ENCODE measurements around the gene XYLT1. TPM values are rescaled to one million over a fixed set of nuclear protein-coding genes. Genes with fewer than 3 reads are reported as not detected.

XYLT1 gene
- total RNA-seq, 2 experiments from 2014 or later: 53.6 to 56.7 TPM

GRCh38 chr16:17391715-17392114, 79.0 kb downstream of the XYLT1 start:
- peaks cover 19% of the 10 kb centered on the region for H3K4me1 Mint-ChIP-seq
- H3K4me3 Mint-ChIP-seq: no peak overlapping the region
- H3K27me3 Mint-ChIP-seq: no peaks in the 10 kb centered on the region
- peaks cover 6% of the 10 kb centered on the region for H3K9me3 Mint-ChIP-seq
- H3K27ac Mint-ChIP-seq: no peak overlapping the region
- H3K36me3 Mint-ChIP-seq: peaks cover 47% of the 10 kb centered on the region
- POLR2A ChIA-PET: no interaction called here
- ATAC-seq (ENCODE audit: low read depth) (no peak), DNase-seq (no peak)

GRCh38 chr16:17389384-17389783, 81.4 kb downstream of the XYLT1 start:
- no peak for ATAC-seq (ENCODE audit: low read depth)
- Mint-ChIP-seq H3K4me1 (peaks cover 28% of the 10 kb centered on the region), H3K36me3 (peaks cover 46% of the 10 kb centered on the region)

GRCh38 chr16:17387256-17387655, 83.5 kb downstream of the XYLT1 start:
- Mint-ChIP-seq H3K36me3 (peaks cover 37% of the 10 kb centered on the region), H3K4me3 (no peak overlapping the region), H3K9me3 (no peaks in the 10 kb centered on the region), H3K27ac (no peak overlapping the region), H3K4me1 (peaks cover 30% of the 10 kb centered on the region), H3K27me3 (no peaks in the 10 kb centered on the region)
- POLR2A ChIA-PET: interaction anchor here (0.5 kb wide), 1 partner anchor 78 kb away, joined by 5 read pairs; no protein-coding TSS in a partner anchor
- ATAC-seq (ENCODE audit: low read depth) (no peak), DNase-seq (no peak)

More at GRCh38 chr16:17389384-17389783, 81.4 kb downstream of the XYLT1 start:
- DNase-seq: no peak
- H3K9me3 Mint-ChIP-seq: peaks cover 5% of the 10 kb centered on the region
- no peaks in the 10 kb centered on the region for H3K27me3 Mint-ChIP-seq
- H3K4me3 Mint-ChIP-seq: no peak overlapping the region
- no peak overlapping the region for H3K27ac Mint-ChIP-seq
- POLR2A ChIA-PET: no interaction called here

GRCh38 chr16:17386229-17386628, 84.5 kb downstream of the XYLT1 start:
- ATAC-seq (ENCODE audit: low read depth): no peak
- H3K4me1 Mint-ChIP-seq: peaks cover 28% of the 10 kb centered on the region
- POLR2A ChIA-PET: interaction anchor here (0.8 kb wide), 1 partner anchor 17 kb away, joined by 6 read pairs; no protein-coding TSS in a partner anchor

GRCh38 chr16:17384471-17384870, 86.3 kb downstream of the XYLT1 start:
- no peaks in the 10 kb centered on the region for H3K9me3 Mint-ChIP-seq
- H3K4me3 Mint-ChIP-seq: no peak overlapping the region
- no peaks in the 10 kb centered on the region for H3K27me3 Mint-ChIP-seq
- peaks cover 33% of the 10 kb centered on the region for H3K36me3 Mint-ChIP-seq
- POLR2A ChIA-PET: interaction anchor here (2.2 kb wide), 1 partner anchor 21 kb away, joined by 7 read pairs; no protein-coding TSS in a partner anchor
- no peak overlapping the region for H3K27ac Mint-ChIP-seq
- H3K4me1 Mint-ChIP-seq: peaks cover 32% of the 10 kb centered on the region
- DNase-seq (no peak), ATAC-seq (ENCODE audit: low read depth) (no peak)

More at GRCh38 chr16:17386229-17386628, 84.5 kb downstream of the XYLT1 start:
- H3K27me3 Mint-ChIP-seq: no peaks in the 10 kb centered on the region
- H3K9me3 Mint-ChIP-seq: no peaks in the 10 kb centered on the region
- no peak overlapping the region for H3K4me3 Mint-ChIP-seq
- H3K36me3 Mint-ChIP-seq: peaks cover 29% of the 10 kb centered on the region
- H3K27ac Mint-ChIP-seq: no peak overlapping the region
- no peak for DNase-seq

GRCh38 chr16:17382949-17383863, 87.6 kb downstream of the XYLT1 start:
- no peaks in the 10 kb centered on the region for H3K9me3 Mint-ChIP-seq
- no peak for DNase-seq
- peaks cover 34% of the 10 kb centered on the region for H3K4me1 Mint-ChIP-seq
- no peaks in the 10 kb centered on the region for H3K27me3 Mint-ChIP-seq
- H3K27ac Mint-ChIP-seq: peak overlapping the region; percentile 85
- H3K36me3 Mint-ChIP-seq: peaks cover 30% of the 10 kb centered on the region
- peak; percentile 59 for ATAC-seq (ENCODE audit: low read depth)
- POLR2A ChIA-PET: interaction anchor here (1.0 to 2.2 kb wide), 3 partner anchors 13 to 36 kb away, joined by 7 to 8 read pairs (median 7); no protein-coding TSS in a partner anchor
- H3K4me3 Mint-ChIP-seq: peak overlapping the region; percentile 66

GRCh38 chr16:17382514-17382913, 88.2 kb downstream of the XYLT1 start:
- no peak for DNase-seq
- peak; percentile 32 for ATAC-seq (ENCODE audit: low read depth)
- Mint-ChIP-seq H3K4me1 (peaks cover 37% of the 10 kb centered on the region), H3K9me3 (no peaks in the 10 kb centered on the region), H3K4me3 (peak overlapping the region; percentile 47), H3K36me3 (peaks cover 29% of the 10 kb centered on the region), H3K27me3 (no peaks in the 10 kb centered on the region), H3K27ac (peak overlapping the region; percentile 85)
- POLR2A ChIA-PET: interaction anchor here (1.9 to 2.2 kb wide), 2 partner anchors 12 to 19 kb away, joined by 7 read pairs; no protein-coding TSS in a partner anchor

- Mint-ChIP-seq H3K4me3 (no peak overlapping the region), H3K27ac (no peak overlapping the region), H3K27me3 (no peaks in the 10 kb centered on the region), H3K4me1 (peaks cover 41% of the 10 kb centered on the region), H3K36me3 (peaks cover 29% of the 10 kb centered on the region), H3K9me3 (no peaks in the 10 kb centered on the region)
- ATAC-seq (ENCODE audit: low read depth): no peak
- DNase-seq: no peak
- POLR2A ChIA-PET: interaction anchor here (0.7 kb wide), 1 partner anchor 53 kb away, joined by 4 read pairs; no protein-coding TSS in a partner anchor
Observed at GRCh38 chr16:17381784-17382183, 89.0 kb downstream of the XYLT1 start.

- peaks cover 36% of the 10 kb centered on the region for H3K4me1 Mint-ChIP-seq
- H3K27ac Mint-ChIP-seq: peak overlapping the region; percentile 45
- no peaks in the 10 kb centered on the region for H3K27me3 Mint-ChIP-seq
- peak overlapping the region; percentile 10 for H3K4me3 Mint-ChIP-seq
- ATAC-seq (ENCODE audit: low read depth) (no peak), DNase-seq (no peak)
- H3K36me3 Mint-ChIP-seq: peaks cover 25% of the 10 kb centered on the region
- H3K9me3 Mint-ChIP-seq: no peaks in the 10 kb centered on the region
- POLR2A ChIA-PET: interaction anchor here (0.6 to 0.7 kb wide), 2 partner anchors 83 to 164 kb away, joined by 3 to 4 read pairs; no protein-coding TSS in a partner anchor
Observed at GRCh38 chr16:17380613-17381012, 90.1 kb downstream of the XYLT1 start.

- DNase-seq (no peak), ATAC-seq (ENCODE audit: low read depth) (no peak)
- Mint-ChIP-seq H3K27me3 (no peaks in the 10 kb centered on the region), H3K36me3 (peaks cover 25% of the 10 kb centered on the region), H3K9me3 (no peaks in the 10 kb centered on the region), H3K4me3 (no peak overlapping the region), H3K27ac (no peak overlapping the region), H3K4me1 (peaks cover 42% of the 10 kb centered on the region)
- POLR2A ChIA-PET: no interaction called here
Observed at GRCh38 chr16:17379121-17379571, 91.6 kb downstream of the XYLT1 start.

- POLR2A ChIA-PET: interaction anchor here (0.7 to 2.6 kb wide), 4 partner anchors 11 to 40 kb away, joined by 3 to 8 read pairs (median 4); no protein-coding TSS in a partner anchor
- Mint-ChIP-seq H3K4me3 (no peak overlapping the region), H3K27ac (peak overlapping the region; percentile 19), H3K4me1 (peaks cover 38% of the 10 kb centered on the region), H3K9me3 (no peaks in the 10 kb centered on the region), H3K36me3 (peaks cover 23% of the 10 kb centered on the region), H3K27me3 (no peaks in the 10 kb centered on the region)
- ATAC-seq (ENCODE audit: low read depth): no peak
- DNase-seq: no peak
Observed at GRCh38 chr16:17377360-17378324, 93.1 kb downstream of the XYLT1 start.

- Mint-ChIP-seq H3K4me3 (no peak overlapping the region), H3K27ac (no peak overlapping the region), H3K4me1 (peaks cover 49% of the 10 kb centered on the region), H3K9me3 (no peaks in the 10 kb centered on the region), H3K36me3 (peaks cover 23% of the 10 kb centered on the region), H3K27me3 (no peaks in the 10 kb centered on the region)
- POLR2A ChIA-PET: interaction anchor here (0.7 kb wide), 2 partner anchors 58 to 90 kb away, joined by 6 to 10 read pairs; no protein-coding TSS in a partner anchor
- ATAC-seq (ENCODE audit: low read depth): no peak
- no peak for DNase-seq
Observed at GRCh38 chr16:17375461-17376304, 95.1 kb downstream of the XYLT1 start.
